ENCODE data around the gene CINP. TPM values are rescaled to one million over a fixed set of nuclear protein-coding genes. Genes with fewer than 3 reads are reported as not detected.

CINP gene
- total RNA-seq, 6 experiments from 2014 or later, result 15.2 to 32.3 (median 21.0) TPM

DNA sequence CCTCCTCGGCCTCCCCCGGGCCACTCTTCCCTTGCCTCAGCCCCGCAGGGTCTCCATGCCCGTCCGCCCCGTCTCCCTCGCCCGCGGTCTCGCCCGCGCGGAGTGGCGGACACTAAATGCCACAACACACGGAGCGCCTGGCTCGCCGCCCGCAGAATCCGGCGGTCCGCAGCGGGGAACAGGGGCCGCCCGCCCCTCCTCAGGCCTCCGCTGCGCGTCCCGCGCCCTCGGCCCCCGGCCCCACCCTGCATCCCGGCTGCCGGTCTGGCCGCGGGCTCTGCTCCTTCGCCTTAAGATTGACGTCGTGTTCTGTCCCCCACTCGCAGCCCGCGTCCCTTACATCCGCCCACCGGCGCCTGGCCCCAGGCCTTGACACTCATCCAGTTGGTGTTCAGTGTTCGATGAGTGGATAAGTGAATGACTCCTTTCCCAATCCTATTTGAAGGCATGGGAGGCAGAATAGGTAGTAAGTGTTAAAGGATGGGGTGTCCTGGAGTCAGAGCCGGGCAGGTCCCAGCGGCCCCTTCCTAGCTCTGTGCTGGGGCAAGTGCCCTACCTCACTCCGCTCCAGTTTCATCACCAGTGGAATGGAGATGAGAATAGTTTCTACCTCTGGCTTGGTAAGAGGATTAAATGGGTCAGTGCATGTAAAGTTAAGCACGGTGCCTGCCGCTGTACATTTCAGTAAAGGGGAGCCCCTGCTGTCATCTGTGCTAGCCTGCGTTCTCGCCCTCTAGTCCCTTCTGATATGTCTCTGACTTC lies 673 bp upstream of the CINP start:
- H3K27me3 ChIP-seq, result no peaks in the 10 kb centered on the region
- intact Hi-C loops (cut with DNase I), result no loop called here
- H3K4me3 ChIP-seq, result peak overlapping the region; percentile 80 to 94 (median 93)
- DNase-seq (no peak), ATAC-seq (peak; percentile 15 to 38 (median 29))
- peaks cover 0 to 8% (median 3%) of the 10 kb centered on the region in 4 donors for H3K36me3 ChIP-seq
- peak overlapping the region; percentile 69 to 81 (median 79) for H3K27ac ChIP-seq
- no peaks in the 10 kb centered on the region for H3K9me3 ChIP-seq
- H3K4me1 ChIP-seq, result peaks cover 0 to 19% (median 4%) of the 10 kb centered on the region in 4 donors
- TF ChIP-seq POLR2A (IDR thresholded peaks at IDR 0.05), result no peak
- no peak for TF ChIP-seq CTCF (IDR thresholded peaks at IDR 0.05)
- WGBS (ENCODE audit: insufficient coverage, low coverage, low lambda C conversion rate, missing lambda C conversion rate), result 3% methylated on average over 16 of the region's 53 CpGs

DNA sequence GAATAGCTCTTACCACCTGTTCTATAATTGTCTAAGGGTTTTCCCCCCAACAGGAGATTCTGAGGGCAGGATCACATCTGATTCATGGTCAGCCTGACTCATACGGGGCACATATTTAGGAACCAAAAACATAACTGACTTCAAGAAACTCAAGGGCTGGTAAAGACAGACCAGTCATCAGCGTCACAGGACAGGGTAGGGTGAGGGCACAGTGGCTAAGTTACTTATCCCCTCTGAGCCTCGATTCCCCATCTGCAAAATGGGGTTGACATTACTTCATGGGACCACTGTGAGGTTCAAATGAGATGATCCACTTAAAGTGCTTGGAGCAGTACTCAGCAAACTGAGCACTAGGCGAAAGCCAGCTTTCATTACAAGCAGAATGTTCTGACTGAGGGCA lies 606 bp downstream of the CINP start:
- peak overlapping the region; percentile 69 to 79 (median 72) for H3K27ac ChIP-seq
- intact Hi-C loops (cut with DNase I), result no loop called here
- H3K9me3 ChIP-seq, result no peaks in the 10 kb centered on the region

DNA sequence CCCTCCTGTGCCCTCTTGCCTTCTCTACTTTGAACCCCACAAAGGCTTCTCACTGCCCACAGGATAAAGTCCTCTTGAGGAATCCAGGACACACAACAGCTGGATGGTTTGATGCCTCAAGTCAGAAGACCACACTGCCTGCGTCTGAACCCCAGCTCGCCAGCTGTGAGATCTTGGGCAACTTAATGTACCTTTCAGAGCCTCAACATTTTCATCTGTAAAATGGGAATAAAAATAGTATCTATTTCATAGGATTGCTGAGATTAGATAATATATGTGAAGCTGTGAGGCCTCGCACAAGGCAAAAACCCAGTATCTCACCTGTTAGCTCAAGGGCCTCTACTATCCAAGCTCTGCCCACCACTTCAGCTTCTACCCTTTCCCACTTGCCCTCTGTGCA lies 2.3 kb downstream of the CINP start:
- no peak for TF ChIP-seq POLR2A (IDR thresholded peaks at IDR 0.05)
- TF ChIP-seq CTCF (IDR thresholded peaks at IDR 0.05), result no peak
- H3K36me3 ChIP-seq, result peaks cover 0 to 32% (median 7%) of the 10 kb centered on the region in 4 donors
- no peak overlapping the region for H3K4me3 ChIP-seq
- peaks cover 0 to 19% (median 4%) of the 10 kb centered on the region in 4 donors for H3K4me1 ChIP-seq
- intact Hi-C loops (cut with DNase I), result no loop called here
- DNase-seq, result no peak
- WGBS (ENCODE audit: insufficient coverage, low coverage, low lambda C conversion rate, missing lambda C conversion rate), result 97% methylated on average over 3 of the region's 3 CpGs
- no peaks in the 10 kb centered on the region for H3K9me3 ChIP-seq
- H3K27ac ChIP-seq, result no peak overlapping the region
- no peak for ATAC-seq
- H3K27me3 ChIP-seq, result no peaks in the 10 kb centered on the region

More for the DNA sequence above, 606 bp downstream of the CINP start:
- WGBS (ENCODE audit: insufficient coverage, low coverage, low lambda C conversion rate, missing lambda C conversion rate), result 16% methylated on average over 3 of the region's 4 CpGs
- Histone ChIP-seq H3K36me3 (peaks cover 0 to 17% (median 6%) of the 10 kb centered on the region in 4 donors), H3K4me1 (peaks cover 0 to 19% (median 4%) of the 10 kb centered on the region in 4 donors), H3K4me3 (peak overlapping the region; percentile 80 to 94 (median 93)), H3K27me3 (no peaks in the 10 kb centered on the region)
- peak; percentile 1 to 16 (median 6) for ATAC-seq
- no peak for DNase-seq
- TF ChIP-seq CTCF (IDR thresholded peaks at IDR 0.05) (no peak), POLR2A (IDR thresholded peaks at IDR 0.05) (no peak)

GRCh38 chr14:102359341-102359740 lies 3.3 kb downstream of the CINP start:
- intact Hi-C loops (cut with DNase I), result no loop called here
- H3K9me3 ChIP-seq, result no peaks in the 10 kb centered on the region
- H3K36me3 ChIP-seq, result peaks cover 0 to 43% (median 12%) of the 10 kb centered on the region in 4 donors
- no peak for ATAC-seq
- peaks cover 0 to 19% (median 4%) of the 10 kb centered on the region in 4 donors for H3K4me1 ChIP-seq
- H3K27me3 ChIP-seq, result no peaks in the 10 kb centered on the region
- no peak overlapping the region for H3K4me3 ChIP-seq
- 97% methylated on average over 2 of the region's 2 CpGs for WGBS (ENCODE audit: insufficient coverage, low coverage, low lambda C conversion rate, missing lambda C conversion rate)
- TF ChIP-seq POLR2A (IDR thresholded peaks at IDR 0.05), result no peak
- TF ChIP-seq CTCF (IDR thresholded peaks at IDR 0.05), result no peak
- DNase-seq, result no peak
- H3K27ac ChIP-seq, result no peak overlapping the region
